GM19023 (cell line): ENCODE results near the gene HNRNPAB.

Experiments used
- ATAC-seq: cut with Tn5 transposase; IDR thresholded peaks from one replicate; pipeline ENCODE4 v1.9.1; 2021; ENCODE audit warnings: mild to moderate bottlenecking, moderate library complexity; ENCODE audit not compliant: unreplicated experiment

Gene HNRNPAB

GRCh38 chr5:178204182-178204934, at the start of gene HNRNPAB:
Gene HNRNPAB, plus strand, starts transcription at chr5:178204533. Its CDS starts 305 bp downstream, at chr5:178204838.
- peak; percentile 83 for ATAC-seq

- no peak for ATAC-seq
Observed at GRCh38 chr5:178155065-178155464, 49.3 kb upstream of the HNRNPAB start.

- no peak for ATAC-seq
Observed at GRCh38 chr5:178160176-178160575, 44.2 kb upstream of the HNRNPAB start.

- ATAC-seq = no peak
Observed at GRCh38 chr5:178162481-178162880, 41.9 kb upstream of the HNRNPAB start.

- peak; percentile 94 for ATAC-seq
Observed at GRCh38 chr5:178163772-178164735, 40.3 kb upstream of the HNRNPAB start.

- ATAC-seq = no peak
Observed at GRCh38 chr5:178165581-178165980, 38.8 kb upstream of the HNRNPAB start.

- ATAC-seq = no peak
Observed at GRCh38 chr5:178170455-178170854, 33.9 kb upstream of the HNRNPAB start.

GRCh38 chr5:178174456-178174855, 29.9 kb upstream of the HNRNPAB start:
- ATAC-seq = no peak

- no peak for ATAC-seq
Observed at GRCh38 chr5:178176791-178177190, 27.5 kb upstream of the HNRNPAB start.

- ATAC-seq = no peak
Observed at GRCh38 chr5:178177569-178177968, 26.8 kb upstream of the HNRNPAB start.

GRCh38 chr5:178180141-178180863, 24.0 kb upstream of the HNRNPAB start:
- no peak for ATAC-seq

- ATAC-seq = no peak
Observed at GRCh38 chr5:178182158-178182876, 22.0 kb upstream of the HNRNPAB start.

GRCh38 chr5:178186427-178186826, 17.9 kb upstream of the HNRNPAB start:
- ATAC-seq = no peak

GRCh38 chr5:178187014-178187413, 17.3 kb upstream of the HNRNPAB start, which contains the start of gene GMCL2:
Gene GMCL2, minus strand, starts transcription at chr5:178187371. Its CDS starts 72 bp downstream, at chr5:178187299.
- ATAC-seq = no peak

- ATAC-seq = no peak
Observed at GRCh38 chr5:178189433-178189832, 14.9 kb upstream of the HNRNPAB start.

GRCh38 chr5:178191661-178192060, 12.7 kb upstream of the HNRNPAB start:
- ATAC-seq = no peak

- ATAC-seq = no peak
Observed at GRCh38 chr5:178192244-178192643, 12.1 kb upstream of the HNRNPAB start.

- ATAC-seq = no peak
Observed at GRCh38 chr5:178192787-178193186, 11.5 kb upstream of the HNRNPAB start.

GRCh38 chr5:178193251-178193809, 11.0 kb upstream of the HNRNPAB start:
- ATAC-seq = no peak

GRCh38 chr5:178194026-178194425, 10.3 kb upstream of the HNRNPAB start:
- ATAC-seq = no peak
